Stomach (tissue), 4 donors: ENCODE results near the gene RER1.

Experiments
- EP300 ChIP-seq: sonication (generic); formaldehyde crosslinking; IDR thresholded peaks from one replicate; pipeline ENCODE4 v1.6.1; 2017; ENCODE audit warnings: antibody characterized with exemption
- POLR2AphosphoS5 ChIP-seq, 3 donors: sonication (generic); formaldehyde crosslinking; IDR thresholded peaks; one replicate each; pipeline ENCODE4 v1.6.1; 2016; ENCODE audit warnings: antibody characterized with exemption in 3 of 3
- TF ChIP-seq, protein P1 (sequence below), 7 experiments: fragments of 450-650 bp in 4 of 7; fragments of 200-600 bp in 3 of 7; sonication (generic) in 3 of 7; IDR thresholded peaks; one replicate each; pipeline ENCODE4 v1.5.1; 2016 to 2019; ENCODE audit warnings: antibody characterized with exemption in 7 of 7, control low read depth in 2 of 7, mild to moderate bottlenecking in 1 of 7

DNA sequence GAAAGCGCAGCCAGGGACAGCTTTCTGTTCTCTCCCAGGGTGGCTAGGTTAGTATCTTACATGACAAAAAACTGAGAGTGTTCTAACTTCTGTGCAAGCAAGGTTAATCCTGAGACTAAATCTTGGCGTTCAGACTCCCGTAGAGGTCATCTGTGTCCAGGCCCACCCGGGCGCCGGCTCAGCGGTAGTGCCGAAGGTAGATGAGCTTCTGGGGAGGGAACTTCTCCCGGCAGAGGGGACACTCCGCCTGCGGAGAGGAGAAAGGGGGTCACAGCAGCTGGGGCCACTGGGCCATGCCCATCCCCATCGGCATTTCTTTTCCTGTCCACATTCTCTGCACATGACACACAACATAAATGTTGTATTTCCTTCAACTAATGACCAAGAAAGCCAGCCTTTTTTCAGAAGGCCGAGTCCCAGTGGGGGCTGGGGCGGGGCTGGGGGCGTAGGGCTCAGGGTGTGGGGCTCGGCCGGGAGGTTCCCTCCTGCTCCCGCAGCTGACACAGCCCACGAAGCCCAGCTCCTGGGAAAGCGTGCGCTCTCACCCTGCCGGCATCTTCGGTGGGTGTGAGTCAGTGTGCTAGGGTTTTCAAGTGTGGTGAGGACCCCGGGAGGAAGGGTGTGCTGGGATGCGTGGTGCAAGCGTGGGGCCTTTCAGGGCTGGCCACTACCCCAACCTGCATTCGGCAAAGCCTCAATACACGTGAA, 14.1 kb downstream of the RER1 start:
- TF ChIP-seq, protein P1, sequence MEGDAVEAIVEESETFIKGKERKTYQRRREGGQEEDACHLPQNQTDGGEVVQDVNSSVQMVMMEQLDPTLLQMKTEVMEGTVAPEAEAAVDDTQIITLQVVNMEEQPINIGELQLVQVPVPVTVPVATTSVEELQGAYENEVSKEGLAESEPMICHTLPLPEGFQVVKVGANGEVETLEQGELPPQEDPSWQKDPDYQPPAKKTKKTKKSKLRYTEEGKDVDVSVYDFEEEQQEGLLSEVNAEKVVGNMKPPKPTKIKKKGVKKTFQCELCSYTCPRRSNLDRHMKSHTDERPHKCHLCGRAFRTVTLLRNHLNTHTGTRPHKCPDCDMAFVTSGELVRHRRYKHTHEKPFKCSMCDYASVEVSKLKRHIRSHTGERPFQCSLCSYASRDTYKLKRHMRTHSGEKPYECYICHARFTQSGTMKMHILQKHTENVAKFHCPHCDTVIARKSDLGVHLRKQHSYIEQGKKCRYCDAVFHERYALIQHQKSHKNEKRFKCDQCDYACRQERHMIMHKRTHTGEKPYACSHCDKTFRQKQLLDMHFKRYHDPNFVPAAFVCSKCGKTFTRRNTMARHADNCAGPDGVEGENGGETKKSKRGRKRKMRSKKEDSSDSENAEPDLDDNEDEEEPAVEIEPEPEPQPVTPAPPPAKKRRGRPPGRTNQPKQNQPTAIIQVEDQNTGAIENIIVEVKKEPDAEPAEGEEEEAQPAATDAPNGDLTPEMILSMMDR (IDR thresholded peaks at IDR 0.05), result no peak
- no peak for TF ChIP-seq POLR2AphosphoS5 (IDR thresholded peaks at IDR 0.05)
- TF ChIP-seq EP300, result no peak
